Upper lobe of left lung (tissue), 6 donors: ENCODE measurements around the gene FLNB. TPM values are rescaled to one million over a fixed set of nuclear protein-coding genes. Genes with fewer than 3 reads are reported as not detected.

ENCODE experiments used
- ATAC-seq, 2 donors: fragments of 200-7000 bp; cut with Tn5 transposase; one replicate each; pipeline ENCODE4 v1.9.1; 2022; ENCODE audit warnings: mild to moderate bottlenecking in 2 of 2, moderate library complexity in 2 of 2; ENCODE audit not compliant: low FRiP score in 2 of 2
- DNase-seq, 2 donors: peaks; one replicate each; pipeline ENCODE4 v3.0.0-alpha.2; 2019 to 2020
- H3K27ac ChIP-seq, 4 donors: fragments of 200-600 bp; sonication (generic); one replicate each; pipeline ENCODE4 v1.5.1; 2016 to 2019
- H3K27me3 ChIP-seq, 4 donors: fragments of 200-600 bp; sonication (generic); one replicate each; pipeline ENCODE4 v1.5.1; 2017 to 2019
- H3K36me3 ChIP-seq, 4 donors: fragments of 200-600 bp; sonication (generic); one replicate each; pipeline ENCODE4 v1.5.1; 2016 to 2019
- H3K4me1 ChIP-seq, 4 donors: fragments of 200-600 bp; sonication (generic); one replicate each; pipeline ENCODE4 v1.5.1; 2018 to 2019
- H3K4me3 ChIP-seq, 4 donors: fragments of 200-600 bp; sonication (generic); one replicate each; pipeline ENCODE4 v1.5.1; 2017 to 2019; ENCODE audit warnings: mild to moderate bottlenecking in 2 of 4, moderate library complexity in 1 of 4
- H3K9me3 ChIP-seq, 4 donors: fragments of 200-600 bp; sonication (generic); one replicate each; pipeline ENCODE4 v1.5.1; 2018 to 2019
- CTCF ChIP-seq, 6 experiments: fragments of 450-650 bp in 4 of 6; fragments of 200-600 bp in 2 of 6; sonication (generic) in 2 of 6; IDR thresholded peaks; one replicate each; pipeline ENCODE4 v1.5.1; 2016 to 2019; ENCODE audit warnings: antibody characterized with exemption in 6 of 6
- EP300 ChIP-seq, 4 donors: sonication (generic); formaldehyde crosslinking; IDR thresholded peaks; one replicate each; pipeline ENCODE4 v1.5.1; 2017; ENCODE audit warnings: antibody characterized with exemption in 4 of 4, control low read depth in 2 of 4
- POLR2A ChIP-seq, 4 donors: fragments of 450-650 bp; IDR thresholded peaks; one replicate each; pipeline ENCODE4 v1.5.1; 2016 to 2017; ENCODE audit warnings: antibody characterized with exemption in 4 of 4, mild to moderate bottlenecking in 2 of 4
- POLR2AphosphoS5 ChIP-seq, 2 donors: sonication (generic); formaldehyde crosslinking; IDR thresholded peaks; one replicate each; pipeline ENCODE4 v1.5.1; 2017; ENCODE audit warnings: antibody characterized with exemption in 2 of 2
- WGBS, 2 donors: methylation state at CpG; one replicate each; pipeline ENCODE4 v1.1.5; 2017 to 2018; 5-methylcytosine and 5-hydroxymethylcytosine counted together
- total RNA-seq, 6 donors: library from RNA; depleted of rRNA in 4 of 6; stranded (reverse); fragments of >200 nt in 4 of 6; gene quantifications; one replicate each; pipeline versions ENCODE4 v1.1.0 to v1.2.1, GENCODE V29; 2016 to 2021
- donor health status: DM: no; HTN: no; CAD: no; lungs with moderate emphysema.
- donor health status: DM: no; HTN: yes; CAD: no; lungs with severe emphysema.

FLNB gene
- total RNA-seq, 6 donors from 2014 or later, result 101 to 193 (median 127) TPM

GRCh38 chr3:58068122-58068809 is 60.0 kb downstream of the FLNB start:
- 80% methylated on average over 2 of the region's 2 CpGs; no CpG with 5 or more reads in 1 of the 2 donors for WGBS, 2 donors
- no peaks in the 10 kb centered on the region for H3K27me3 ChIP-seq
- H3K4me1 ChIP-seq, result peaks cover 2 to 11% (median 4%) of the 10 kb centered on the region in 4 donors
- H3K9me3 ChIP-seq, result no peaks in the 10 kb centered on the region
- no peak overlapping the region for H3K27ac ChIP-seq
- ATAC-seq, result no peak
- DNase-seq, result no peak
- TF ChIP-seq EP300 (IDR thresholded peaks at IDR 0.05) (no peak), POLR2A (IDR thresholded peaks at IDR 0.05) (no peak), POLR2AphosphoS5 (IDR thresholded peaks at IDR 0.05) (no peak), CTCF (IDR thresholded peaks at IDR 0.05) (no peak)
- no peaks in the 10 kb centered on the region for H3K36me3 ChIP-seq
- no peak overlapping the region for H3K4me3 ChIP-seq

- peaks cover 0 to 11% (median 4%) of the 10 kb centered on the region in 4 donors for H3K4me1 ChIP-seq
These were observed 63.3 kb downstream of the FLNB start for GRCh38 chr3:58071480-58071971.

GRCh38 chr3:58072052-58072762 is 64.0 kb downstream of the FLNB start:
- Histone ChIP-seq H3K4me1 (peaks cover 0 to 11% (median 4%) of the 10 kb centered on the region in 4 donors), H3K9me3 (no peaks in the 10 kb centered on the region), H3K4me3 (no peak overlapping the region), H3K27ac (no peak overlapping the region), H3K27me3 (no peaks in the 10 kb centered on the region), H3K36me3 (peaks cover 0 to 5% (median 2%) of the 10 kb centered on the region in 4 donors)
- DNase-seq, result no peak
- TF ChIP-seq EP300 (IDR thresholded peaks at IDR 0.05), result no peak
- no peak for TF ChIP-seq POLR2AphosphoS5 (IDR thresholded peaks at IDR 0.05)
- TF ChIP-seq POLR2A (IDR thresholded peaks at IDR 0.05), result no peak
- TF ChIP-seq CTCF (IDR thresholded peaks at IDR 0.05), result no peak
- WGBS, 2 donors, result 85 to 91% methylated on average over 14 of the region's 14 CpGs
- ATAC-seq, result no peak

More at GRCh38 chr3:58071480-58071971, 63.3 kb downstream of the FLNB start:
- Histone ChIP-seq H3K27ac (no peak overlapping the region), H3K9me3 (no peaks in the 10 kb centered on the region), H3K27me3 (no peaks in the 10 kb centered on the region), H3K4me3 (no peak overlapping the region), H3K36me3 (no peaks in the 10 kb centered on the region)
- 68 to 79% methylated on average over 7 of the region's 7 CpGs for WGBS, 2 donors
- ATAC-seq (no peak), DNase-seq (no peak)
- TF ChIP-seq POLR2A (IDR thresholded peaks at IDR 0.05) (no peak), CTCF (IDR thresholded peaks at IDR 0.05) (no peak), EP300 (IDR thresholded peaks at IDR 0.05) (no peak), POLR2AphosphoS5 (IDR thresholded peaks at IDR 0.05) (no peak)

- Histone ChIP-seq H3K27me3 (no peaks in the 10 kb centered on the region), H3K4me1 (peaks cover 0 to 10% (median 4%) of the 10 kb centered on the region in 4 donors), H3K4me3 (no peak overlapping the region), H3K9me3 (no peaks in the 10 kb centered on the region), H3K27ac (no peak overlapping the region), H3K36me3 (peaks cover 0 to 11% (median 2%) of the 10 kb centered on the region in 4 donors)
- WGBS, 2 donors, result 86 to 92% methylated on average over 3 of the region's 3 CpGs
- TF ChIP-seq POLR2A (IDR thresholded peaks at IDR 0.05) (no peak), EP300 (IDR thresholded peaks at IDR 0.05) (no peak), CTCF (IDR thresholded peaks at IDR 0.05) (no peak)
- DNase-seq, result no peak
- ATAC-seq, result no peak
These were observed 64.5 kb downstream of the FLNB start for GRCh38 chr3:58072763-58073130.
